ENCODE measurements around the gene TMEM203. TPM values are rescaled to one million over a fixed set of nuclear protein-coding genes. Genes with fewer than 3 reads are reported as not detected.

The TMEM203 gene
- total and polyA plus RNA-seq, 10 of the 15 experiments (the other 5 are each of a cell fraction or from before 2014, with no cell fraction given): 7.2 to 68.1 (median 33.8) TPM

DNA sequence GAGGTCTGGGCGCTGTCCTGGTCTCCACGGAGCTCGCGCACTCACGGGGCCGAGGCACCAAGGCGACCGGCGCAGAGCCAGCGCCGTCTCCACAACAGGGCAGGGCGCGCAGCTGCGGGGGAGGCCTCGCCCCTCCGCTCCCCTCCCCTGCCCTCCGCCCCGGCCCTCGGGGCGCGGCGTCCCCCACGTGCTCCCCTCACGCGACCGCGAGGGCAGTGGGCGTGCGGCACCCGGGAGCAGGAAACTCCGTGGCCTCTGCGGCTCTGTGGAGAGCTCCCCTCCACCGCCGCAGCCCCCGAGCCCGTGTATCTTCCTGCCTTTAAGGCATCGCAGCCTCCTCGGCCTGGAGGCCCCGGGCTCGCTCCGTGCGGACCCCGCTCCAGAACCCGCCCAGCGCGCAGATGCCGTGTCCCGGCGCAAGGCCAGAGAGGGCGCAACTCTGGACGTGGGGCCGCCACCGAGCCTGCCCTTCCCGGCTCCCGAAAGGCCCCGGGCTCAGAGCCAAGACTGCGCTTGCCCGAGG, 34.9 kb upstream of the TMEM203 start (continued):
- TF ChIP-seq IRF3 (IDR thresholded peaks at IDR 0.05): no peak
- no peak for TF ChIP-seq WRNIP1 (IDR thresholded peaks at IDR 0.05; ENCODE audit: borderline replicate concordance, low read depth, low read length)
- TF ChIP-seq MEF2B (IDR thresholded peaks at IDR 0.05; ENCODE audit: partially characterized antibody, poor library complexity, severe bottlenecking): peak; percentile 69
- peak; percentile 99 for TF ChIP-seq GATAD2B (conservative IDR thresholded peaks at IDR 0.05; ENCODE audit: low read depth)
- TF ChIP-seq RAD21 (IDR thresholded peaks at IDR 0.05; ENCODE audit: insufficient read depth, low read depth, low read length): no peak
- TF ChIP-seq NFYA (IDR thresholded peaks at IDR 0.05; ENCODE audit: borderline replicate concordance, low read depth, low read length): no peak
- TF ChIP-seq HCFC1 (IDR thresholded peaks at IDR 0.05; ENCODE audit: low read length): no peak
- no peak for TF ChIP-seq SPI1 (IDR thresholded peaks at IDR 0.05; ENCODE audit: borderline replicate concordance, insufficient read depth, low read depth, low read length)
- TF ChIP-seq, protein P1, sequence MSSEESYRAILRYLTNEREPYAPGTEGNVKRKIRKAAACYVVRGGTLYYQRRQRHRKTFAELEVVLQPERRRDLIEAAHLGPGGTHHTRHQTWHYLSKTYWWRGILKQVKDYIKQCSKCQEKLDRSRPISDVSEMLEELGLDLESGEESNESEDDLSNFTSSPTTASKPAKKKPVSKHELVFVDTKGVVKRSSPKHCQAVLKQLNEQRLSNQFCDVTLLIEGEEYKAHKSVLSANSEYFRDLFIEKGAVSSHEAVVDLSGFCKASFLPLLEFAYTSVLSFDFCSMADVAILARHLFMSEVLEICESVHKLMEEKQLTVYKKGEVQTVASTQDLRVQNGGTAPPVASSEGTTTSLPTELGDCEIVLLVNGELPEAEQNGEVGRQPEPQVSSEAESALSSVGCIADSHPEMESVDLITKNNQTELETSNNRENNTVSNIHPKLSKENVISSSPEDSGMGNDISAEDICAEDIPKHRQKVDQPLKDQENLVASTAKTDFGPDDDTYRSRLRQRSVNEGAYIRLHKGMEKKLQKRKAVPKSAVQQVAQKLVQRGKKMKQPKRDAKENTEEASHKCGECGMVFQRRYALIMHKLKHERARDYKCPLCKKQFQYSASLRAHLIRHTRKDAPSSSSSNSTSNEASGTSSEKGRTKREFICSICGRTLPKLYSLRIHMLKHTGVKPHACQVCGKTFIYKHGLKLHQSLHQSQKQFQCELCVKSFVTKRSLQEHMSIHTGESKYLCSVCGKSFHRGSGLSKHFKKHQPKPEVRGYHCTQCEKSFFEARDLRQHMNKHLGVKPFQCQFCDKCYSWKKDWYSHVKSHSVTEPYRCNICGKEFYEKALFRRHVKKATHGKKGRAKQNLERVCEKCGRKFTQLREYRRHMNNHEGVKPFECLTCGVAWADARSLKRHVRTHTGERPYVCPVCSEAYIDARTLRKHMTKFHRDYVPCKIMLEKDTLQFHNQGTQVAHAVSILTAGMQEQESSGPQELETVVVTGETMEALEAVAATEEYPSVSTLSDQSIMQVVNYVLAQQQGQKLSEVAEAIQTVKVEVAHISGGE (CRISPR knock-in tag; IDR thresholded peaks at IDR 0.05): no peak
- peak; percentile 34; the same call in 1 of the 2 replicates for TF ChIP-seq EED (IDR thresholded peaks at IDR 0.05; ENCODE audit: low read depth)
- TF ChIP-seq BMI1 (IDR thresholded peaks at IDR 0.05; ENCODE audit: borderline replicate concordance): no peak
- no peak for TF ChIP-seq CEBPZ (IDR thresholded peaks at IDR 0.05; ENCODE audit: low read depth, low read length)
- TF ChIP-seq CHD2 (IDR thresholded peaks at IDR 0.05; ENCODE audit: borderline replicate concordance, low read depth, low read length): no peak
- no peak for TF ChIP-seq ZZZ3 (IDR thresholded peaks at IDR 0.05; ENCODE audit: control insufficient read depth, insufficient read length, low read depth)
- peak; percentile 78 for TF ChIP-seq MAX (IDR thresholded peaks at IDR 0.05; ENCODE audit: low read depth, low read length)
- TF ChIP-seq SUZ12 (IDR thresholded peaks at IDR 0.05; ENCODE audit: unreplicated experiment): no peak
- TF ChIP-seq FOS (IDR thresholded peaks at IDR 0.05; ENCODE audit: borderline replicate concordance, extremely low read depth, insufficient read length): no peak
- TF ChIP-seq TCF7 (IDR thresholded peaks at IDR 0.05; ENCODE audit: borderline replicate concordance): no peak
- no peak for TF ChIP-seq SREBF1 (IDR thresholded peaks at IDR 0.05; ENCODE audit: low read length)
- TF ChIP-seq ZNF24 (IDR thresholded peaks at IDR 0.05): no peak
- TF ChIP-seq STAT3 (IDR thresholded peaks at IDR 0.05; ENCODE audit: low read depth, low read length): no peak
- TF ChIP-seq PML (IDR thresholded peaks at IDR 0.05; ENCODE audit: low read length): no peak

Data from GM12878 (cell line).